ENCODE results near the gene WWOX.

WWOX gene

GRCh38 chr16:78462288-78463208, 363.1 kb downstream of the WWOX start:
- Histone ChIP-seq H3F3A (ENCODE audit: insufficient read depth, low read length) (no peaks in the 10 kb centered on the region), H3K36me3 (replicated peaks; ENCODE audit: insufficient read depth, low read length) (no peaks in the 10 kb centered on the region), H4K20me1 (ENCODE audit: insufficient read depth, low read length) (no peaks in the 10 kb centered on the region), H3K9ac (ENCODE audit: low read length) (no peak overlapping the region), H3K4me2 (ENCODE audit: low read depth, low read length) (no peak overlapping the region), H3K9me3 (replicated peaks; ENCODE audit: insufficient read depth, low read length) (no peaks in the 10 kb centered on the region), H3K27ac (ENCODE audit: low read length) (no peak overlapping the region), H3K79me2 (ENCODE audit: low read length) (no peaks in the 10 kb centered on the region), H3K4me1 (ENCODE audit: low read length) (no peaks in the 10 kb centered on the region), H2AFZ (ENCODE audit: low read length) (no peak overlapping the region), H3K9me2 (replicated peaks; ENCODE audit: insufficient read depth, low read length) (no peaks in the 10 kb centered on the region), H3K4me3 (ENCODE audit: low read length) (no peak overlapping the region), H3K27me3 (replicated peaks; ENCODE audit: insufficient read depth, low read length) (no peaks in the 10 kb centered on the region)
- no peak for DNase-seq
- no peak for TF ChIP-seq EZH2phosphoT487 (IDR thresholded peaks at IDR 0.05; ENCODE audit: low read length)
- no peak for TF ChIP-seq EZH2 (optimal IDR thresholded peaks at IDR 0.05; ENCODE audit: low read depth, low read length)
- no peak for TF ChIP-seq CTCF (IDR thresholded peaks at IDR 0.05; ENCODE audit: low read length)

- DNase-seq: no peak
- Histone ChIP-seq H2AFZ (ENCODE audit: low read length) (no peak overlapping the region), H3K9me3 (replicated peaks; ENCODE audit: insufficient read depth, low read length) (no peaks in the 10 kb centered on the region), H3K79me2 (ENCODE audit: low read length) (no peaks in the 10 kb centered on the region), H3K4me1 (ENCODE audit: low read length) (no peaks in the 10 kb centered on the region), H3K27me3 (replicated peaks; ENCODE audit: insufficient read depth, low read length) (no peaks in the 10 kb centered on the region), H3F3A (ENCODE audit: insufficient read depth, low read length) (no peaks in the 10 kb centered on the region), H4K20me1 (ENCODE audit: insufficient read depth, low read length) (no peaks in the 10 kb centered on the region), H3K9ac (ENCODE audit: low read length) (no peak overlapping the region), H3K4me2 (ENCODE audit: low read depth, low read length) (no peak overlapping the region), H3K36me3 (replicated peaks; ENCODE audit: insufficient read depth, low read length) (no peaks in the 10 kb centered on the region), H3K4me3 (ENCODE audit: low read length) (no peak overlapping the region), H3K27ac (ENCODE audit: low read length) (no peak overlapping the region), H3K9me2 (replicated peaks; ENCODE audit: insufficient read depth, low read length) (no peaks in the 10 kb centered on the region)
- no peak for TF ChIP-seq EZH2phosphoT487 (IDR thresholded peaks at IDR 0.05; ENCODE audit: low read length)
- no peak for TF ChIP-seq CTCF (IDR thresholded peaks at IDR 0.05; ENCODE audit: low read length)
- TF ChIP-seq EZH2 (optimal IDR thresholded peaks at IDR 0.05; ENCODE audit: low read depth, low read length): no peak
Observed at GRCh38 chr16:78463591-78463990, 364.1 kb downstream of the WWOX start.

- H3K9ac ChIP-seq (ENCODE audit: low read length): no peak overlapping the region
- H3K36me3 ChIP-seq (replicated peaks; ENCODE audit: insufficient read depth, low read length): no peaks in the 10 kb centered on the region
- DNase-seq: no peak
- no peaks in the 10 kb centered on the region for H3K9me3 ChIP-seq (replicated peaks; ENCODE audit: insufficient read depth, low read length)
- H4K20me1 ChIP-seq (ENCODE audit: insufficient read depth, low read length): no peaks in the 10 kb centered on the region
- H3K9me2 ChIP-seq (replicated peaks; ENCODE audit: insufficient read depth, low read length): no peaks in the 10 kb centered on the region
- H2AFZ ChIP-seq (ENCODE audit: low read length): no peak overlapping the region
- no peaks in the 10 kb centered on the region for H3K27me3 ChIP-seq (replicated peaks; ENCODE audit: insufficient read depth, low read length)
- H3K79me2 ChIP-seq (ENCODE audit: low read length): no peaks in the 10 kb centered on the region
- no peak overlapping the region for H3K27ac ChIP-seq (ENCODE audit: low read length)
- no peaks in the 10 kb centered on the region for H3F3A ChIP-seq (ENCODE audit: insufficient read depth, low read length)
- TF ChIP-seq CTCF (IDR thresholded peaks at IDR 0.05; ENCODE audit: low read length) (no peak), EZH2phosphoT487 (IDR thresholded peaks at IDR 0.05; ENCODE audit: low read length) (no peak), EZH2 (optimal IDR thresholded peaks at IDR 0.05; ENCODE audit: low read depth, low read length) (no peak)
- H3K4me1 ChIP-seq (ENCODE audit: low read length): no peaks in the 10 kb centered on the region
- H3K4me2 ChIP-seq (ENCODE audit: low read depth, low read length): no peak overlapping the region
- H3K4me3 ChIP-seq (ENCODE audit: low read length): no peak overlapping the region
Observed at GRCh38 chr16:78464833-78465232, 365.4 kb downstream of the WWOX start.

Measured in MM.1S (cell line).